SIG-M5 treated with dmso at 0.1 percent for 504 hours (cell line): ENCODE results near the gene MIB2.
"Not testable (repeated sequence)": the region's sequence is repeated elsewhere in the genome, so short reads cannot be mapped to it uniquely, and the experiment has no call there.

Experiments used
- DNase-seq: peaks from one replicate; lab custom pipeline; 2025; ENCODE audit not compliant: unreplicated experiment; lab: John Stamatoyannopoulos, UW

The MIB2 gene

DNA sequence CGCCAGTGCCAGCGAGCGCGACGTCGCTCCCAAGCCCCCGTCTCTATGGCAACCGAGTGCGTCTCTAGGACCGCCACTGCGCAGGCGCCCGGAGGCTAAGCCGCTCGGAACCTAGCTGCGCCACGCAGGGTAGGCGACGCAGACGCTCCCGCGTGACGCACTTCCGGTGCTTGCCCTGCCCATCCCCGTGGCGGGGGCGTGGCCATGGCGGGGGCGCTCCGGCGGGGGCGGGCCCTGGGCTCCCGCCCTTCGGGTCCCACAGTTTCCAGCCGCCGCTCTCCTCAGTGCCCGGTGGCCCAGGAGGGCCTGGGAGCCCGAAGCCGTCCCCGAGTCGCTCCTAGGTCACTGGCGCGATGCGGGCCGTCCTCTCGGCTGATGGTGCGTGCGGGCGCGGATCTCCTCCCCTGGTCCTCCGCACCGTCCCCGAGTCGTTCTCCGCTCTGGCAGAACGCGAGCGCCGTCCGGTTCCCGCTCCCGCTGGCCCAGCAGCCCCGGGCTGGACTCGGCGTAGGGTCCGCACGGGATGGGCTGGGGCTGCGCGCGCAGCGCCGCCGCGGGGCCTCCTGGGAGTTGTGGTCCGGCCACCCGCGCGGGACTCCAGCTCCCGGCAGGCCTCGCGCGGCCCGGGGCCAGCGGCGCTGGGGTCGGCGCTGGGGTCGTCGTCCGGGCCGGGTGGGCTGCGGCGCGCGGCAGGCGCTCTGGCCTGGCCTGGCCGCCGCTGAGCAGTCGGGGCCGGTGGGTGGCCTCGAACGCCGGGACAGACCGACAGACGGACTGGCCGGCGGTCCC, at the start of gene MIB2:
MIB2 (plus strand) TSS at position 245 of the 789 bp plus-strand sequence. CDS start 7,953 bp downstream, outside the sequence.
- peak; percentile 93 for DNase-seq

- DNase-seq, result no peak
Measured at GRCh38 chr1:1567152-1567875, 48.0 kb upstream of the MIB2 start.

DNA sequence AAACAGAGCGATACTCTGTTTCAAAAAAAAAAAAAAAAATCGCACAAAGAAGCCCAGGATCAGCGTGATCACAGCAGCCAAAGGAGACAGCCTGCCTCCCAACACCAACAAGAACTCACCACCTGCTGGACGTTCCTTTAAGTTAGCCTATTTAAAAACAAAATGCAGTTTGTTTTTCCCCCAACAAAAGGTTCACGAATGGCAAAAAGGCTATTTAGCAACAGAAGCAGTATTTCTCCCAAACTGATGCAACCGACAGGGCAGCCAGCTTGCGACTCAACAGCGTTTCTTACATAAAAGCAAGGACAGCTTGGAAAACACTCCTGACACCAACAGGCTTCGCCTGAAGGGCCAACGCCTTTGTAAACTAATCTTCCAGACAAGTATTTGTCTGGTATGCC, 47.4 kb upstream of the MIB2 start:
- no peak for DNase-seq

GRCh38 chr1:1569341-1569740, 46.0 kb upstream of the MIB2 start:
- no peak for DNase-seq

DNA sequence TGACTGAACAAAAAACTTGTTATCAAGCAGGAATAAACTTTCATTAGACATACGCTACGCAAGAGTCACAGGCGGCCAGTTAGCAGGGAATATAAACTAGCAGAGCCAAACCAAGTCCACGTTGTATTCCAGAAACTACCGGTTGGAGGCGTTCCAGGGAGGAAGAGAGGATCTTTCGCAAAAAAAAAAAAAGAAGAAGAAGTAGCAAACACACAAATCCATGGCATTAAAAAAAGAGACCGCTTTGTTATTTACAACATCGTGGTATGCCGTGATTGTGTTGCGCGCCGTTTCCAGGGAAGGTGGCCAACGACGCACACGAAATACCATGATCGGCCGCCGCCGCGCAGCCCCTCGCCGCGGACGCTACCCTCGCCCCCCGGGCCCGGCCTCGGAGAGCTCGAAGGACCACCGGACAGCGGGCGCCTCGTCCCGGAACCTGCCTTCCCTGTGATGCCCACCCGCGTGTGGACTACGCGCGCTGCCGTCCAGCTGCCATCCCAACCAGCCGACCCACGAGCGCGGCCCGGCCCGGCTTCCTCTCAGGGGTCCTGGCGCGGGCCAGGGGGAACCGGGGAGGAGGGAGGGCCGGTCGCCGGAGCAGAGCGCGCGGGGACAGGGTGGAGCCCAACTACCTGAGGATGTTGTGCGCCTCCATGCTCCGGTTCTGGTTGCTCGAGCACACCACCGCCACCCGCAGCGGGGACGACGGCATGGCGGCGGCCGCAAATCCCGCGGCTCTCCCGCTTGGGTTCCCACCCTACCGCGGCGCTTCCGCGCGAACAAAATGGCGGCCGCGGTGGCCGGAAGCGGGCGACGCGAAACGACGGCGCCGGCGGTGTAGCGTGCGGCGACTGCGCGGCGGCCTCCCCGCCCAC, 41.2 kb upstream of the MIB2 start:
- DNase-seq, result peak; percentile 62

DNA sequence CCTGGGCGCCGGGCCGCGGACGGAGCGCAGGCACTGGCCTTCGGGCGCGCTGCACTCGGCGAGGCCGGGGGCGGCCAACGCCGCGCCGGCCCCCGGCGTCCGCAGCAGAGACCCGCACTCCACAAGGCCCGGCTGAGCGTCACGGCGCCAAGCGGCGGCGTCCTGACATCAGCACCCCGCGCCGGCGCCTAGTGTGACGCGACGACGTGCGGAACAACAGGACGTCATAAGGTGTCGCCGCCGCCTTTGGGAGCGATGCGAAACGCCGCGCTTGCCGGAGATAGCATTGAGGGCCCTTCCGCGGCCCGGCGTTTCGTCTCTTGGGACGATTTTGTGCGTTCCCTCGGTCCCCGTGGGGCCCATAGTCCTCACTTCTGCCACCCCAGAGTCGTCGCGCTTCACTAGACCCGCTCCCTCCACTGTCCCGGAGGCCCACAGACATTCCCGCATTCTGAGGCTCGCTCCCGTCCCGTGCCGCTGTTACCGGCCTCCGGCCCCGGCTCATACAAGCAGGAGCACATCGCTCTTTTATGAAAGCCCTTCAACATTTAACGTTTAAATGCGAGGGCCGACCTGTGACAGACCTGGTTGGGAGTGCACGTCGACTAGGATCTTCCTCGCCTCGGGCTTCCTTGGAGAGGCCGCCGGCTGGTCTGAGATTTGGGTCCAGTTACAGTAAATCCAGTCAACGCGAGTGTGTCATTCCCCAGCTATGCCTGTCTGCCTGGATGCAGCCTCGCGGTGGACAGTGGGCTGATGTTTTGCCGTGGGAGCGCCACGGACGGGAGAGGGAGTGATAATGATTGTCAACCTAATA, 40.4 kb upstream of the MIB2 start, which contains the start of gene SSU72:
SSU72 (minus strand) TSS at position 143 of the 817 bp plus-strand sequence. CDS start 306 bp downstream, outside the sequence.
- DNase-seq, result peak; percentile 78

GRCh38 chr1:1577367-1578011, 37.8 kb upstream of the MIB2 start:
- DNase-seq, result no peak

DNA sequence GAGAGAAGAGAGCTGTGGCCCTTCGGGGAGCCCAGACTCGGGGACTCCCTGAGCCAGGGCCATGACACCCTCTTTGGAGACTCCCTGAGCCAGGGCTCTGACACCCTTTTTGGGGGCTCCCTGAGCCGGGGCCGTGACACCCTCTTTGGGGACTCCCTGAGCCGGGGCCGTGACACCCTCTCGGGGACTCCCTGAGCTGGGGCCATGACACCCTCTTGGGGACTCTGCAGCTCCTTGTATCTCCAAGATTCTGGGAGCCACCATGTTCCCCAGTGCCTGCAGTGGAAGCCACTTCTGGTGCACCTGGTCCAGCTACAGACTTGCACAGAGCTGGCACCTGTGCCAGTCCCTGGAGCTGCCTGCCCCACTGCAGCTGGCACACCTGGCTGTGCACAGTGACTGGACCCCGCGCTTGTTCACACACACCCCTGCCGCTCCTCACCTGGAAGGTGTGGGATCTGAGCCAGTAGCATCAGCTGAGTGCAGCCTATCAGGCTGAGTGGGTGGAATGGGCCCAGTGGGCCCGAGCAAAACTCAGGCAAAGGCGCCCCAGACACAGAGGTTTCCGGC, 36.8 kb upstream of the MIB2 start:
- DNase-seq, result no peak

DNA sequence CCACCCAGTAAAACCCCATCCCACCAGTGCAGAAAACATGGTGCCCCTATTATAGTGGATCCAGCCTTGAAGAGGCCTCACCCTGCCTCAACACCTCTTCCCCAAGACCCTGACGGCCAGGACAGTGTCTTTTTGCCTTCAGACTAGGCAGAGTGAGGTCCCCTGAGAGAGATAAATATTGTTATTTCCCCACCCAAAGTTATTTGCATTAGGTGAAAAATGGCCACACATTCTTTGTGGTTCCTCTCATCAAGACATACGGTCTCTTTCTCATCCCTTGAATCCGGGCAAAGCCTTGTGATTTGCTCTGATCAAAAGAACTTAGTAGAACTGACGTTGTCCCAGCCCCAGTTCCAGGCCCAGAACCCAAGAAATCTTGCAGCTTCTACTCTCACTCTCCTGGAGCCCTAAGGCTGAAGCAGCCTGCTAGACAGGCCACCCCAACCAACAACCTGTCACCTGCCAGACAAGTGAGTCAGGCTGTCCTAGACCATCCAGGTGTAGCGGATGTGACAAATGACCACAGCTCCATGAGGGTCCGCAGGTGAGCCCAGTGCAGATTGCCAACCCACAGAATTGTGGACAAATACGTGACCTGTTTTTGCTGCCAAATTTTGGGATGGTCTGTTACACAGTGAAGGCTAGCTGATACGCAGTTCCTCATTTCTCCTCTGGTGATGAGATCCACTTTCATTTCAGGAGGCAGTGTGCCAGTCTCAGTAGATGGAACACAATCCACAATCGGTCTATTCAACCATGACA, 32.5 kb upstream of the MIB2 start:
- DNase-seq, result no peak

- DNase-seq, result no peak
Measured at GRCh38 chr1:1583347-1584010, 31.8 kb upstream of the MIB2 start.

DNA sequence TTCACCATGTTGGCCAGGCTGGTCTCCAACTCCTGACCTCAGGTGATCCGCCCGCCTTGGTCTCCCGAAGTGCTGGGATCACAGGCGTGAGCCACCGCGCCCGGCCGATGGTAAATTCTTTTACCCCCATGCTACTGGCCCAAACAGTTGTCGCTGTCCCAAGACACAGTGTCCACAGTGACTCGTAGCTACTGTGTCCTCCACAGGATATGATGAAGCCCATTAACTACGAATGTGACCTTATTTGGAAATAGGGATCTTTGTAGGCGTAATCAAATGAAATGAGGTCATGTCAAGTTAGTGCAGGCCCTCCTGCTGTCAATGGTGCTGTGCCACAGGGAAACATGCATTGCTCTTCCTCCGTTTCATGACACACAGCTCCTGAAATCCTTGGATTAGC, 23.8 kb upstream of the MIB2 start:
- no peak for DNase-seq

DNA sequence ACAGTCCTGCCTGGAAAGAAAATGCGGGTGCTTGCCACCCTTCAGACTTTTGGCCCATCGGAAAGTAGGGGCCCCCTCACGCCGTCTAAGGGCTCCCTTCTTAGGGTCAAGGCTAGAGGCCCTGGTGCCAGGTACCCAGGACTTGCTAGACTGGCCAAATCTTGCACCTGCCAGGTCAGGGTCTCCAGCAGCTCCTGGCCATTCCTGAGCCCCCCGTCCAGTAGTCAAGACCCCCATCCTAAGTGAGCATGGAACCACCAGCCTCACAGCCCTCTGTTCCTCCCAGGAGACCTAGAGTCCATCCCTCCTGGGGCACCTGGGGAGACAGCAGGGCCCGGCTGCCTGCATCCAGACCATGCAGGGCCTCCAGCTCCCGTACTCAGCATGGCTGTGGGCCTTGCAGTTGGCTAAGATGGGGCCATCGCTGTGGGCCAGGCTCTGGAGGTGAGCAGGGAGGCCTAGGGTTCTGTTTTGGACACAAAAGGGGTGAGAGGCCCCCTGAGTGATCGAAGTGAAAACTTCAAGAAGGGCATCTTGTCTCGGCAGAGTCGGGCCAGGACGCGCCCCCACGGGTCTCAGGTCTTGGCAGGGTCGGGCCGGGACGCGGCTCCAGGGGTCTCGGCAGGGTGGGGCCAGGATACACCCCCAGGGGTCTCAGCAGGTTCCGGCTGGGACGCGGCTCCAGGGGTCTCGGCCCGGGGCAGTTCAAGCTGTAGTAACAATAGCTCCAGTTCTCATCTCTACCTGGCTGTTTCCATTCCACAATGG, 21.3 kb upstream of the MIB2 start:
- no peak for DNase-seq

DNA sequence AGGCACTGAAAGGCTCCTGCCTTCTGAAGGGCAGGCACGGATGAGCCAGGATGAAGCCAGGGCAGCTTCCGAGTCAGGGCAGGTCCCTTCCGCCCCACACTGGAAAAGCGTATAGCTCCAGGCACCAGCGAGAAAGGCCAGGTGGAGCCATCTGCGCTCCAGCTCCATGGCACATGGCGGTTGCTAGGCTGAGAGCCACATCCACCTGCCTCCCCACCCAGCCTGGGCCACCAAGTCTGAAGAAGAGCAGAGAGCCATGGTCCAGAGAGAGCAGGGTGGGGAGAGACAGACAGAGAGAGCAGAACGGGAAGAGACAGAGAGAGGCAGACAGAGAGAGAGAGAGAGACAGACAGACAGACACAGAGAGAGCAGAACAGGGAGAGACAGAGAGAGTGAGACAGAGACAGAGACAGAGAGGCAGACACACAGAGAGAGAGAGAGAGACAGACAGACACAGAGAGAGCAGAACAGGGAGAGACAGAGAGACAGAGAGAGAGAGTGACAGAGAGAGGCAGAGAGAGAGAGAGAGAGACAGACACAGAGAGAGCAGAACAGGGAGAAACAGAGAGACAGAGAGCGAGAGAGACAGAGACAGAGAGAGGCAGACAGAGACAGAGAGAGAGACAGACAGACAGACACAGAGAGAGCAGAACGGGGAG, 20.6 kb upstream of the MIB2 start:
- DNase-seq, result no peak

GRCh38 chr1:1595341-1595740, 20.0 kb upstream of the MIB2 start:
- not testable (repeated sequence) for DNase-seq

GRCh38 chr1:1596493-1597274, 18.6 kb upstream of the MIB2 start:
- no peak for DNase-seq

DNA sequence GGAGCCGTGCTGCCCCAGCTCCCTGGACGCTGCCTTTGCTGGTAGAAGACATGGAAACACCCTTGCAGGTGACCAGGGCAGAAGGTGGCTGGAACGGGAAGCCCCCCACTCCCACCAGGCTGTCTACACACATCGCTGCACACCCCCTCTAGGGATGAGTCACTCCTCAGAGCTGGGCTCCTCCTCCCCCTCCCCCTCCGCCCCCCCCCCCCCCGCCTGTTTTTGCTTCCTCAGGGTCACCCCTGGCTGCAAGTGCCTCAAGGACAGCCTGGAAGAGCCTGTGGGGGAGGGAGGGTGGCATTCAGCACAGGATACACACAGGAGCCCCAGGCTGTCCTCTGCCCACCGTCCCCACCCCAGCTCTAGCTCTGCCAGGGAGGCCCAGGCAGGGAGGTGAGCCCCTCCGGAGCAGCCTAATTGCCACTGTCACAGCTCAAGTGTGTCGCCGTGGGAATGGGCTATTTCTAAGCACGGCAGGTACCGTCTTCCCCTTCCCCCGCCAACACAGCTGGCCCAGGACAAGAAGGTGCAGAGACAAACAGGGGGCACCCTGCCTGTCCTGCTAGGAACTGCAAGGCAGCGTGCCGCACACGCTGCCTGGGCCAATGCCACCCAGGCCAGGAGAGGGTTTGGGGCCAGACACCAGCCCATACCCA, 17.9 kb upstream of the MIB2 start:
- no peak for DNase-seq
